HuH-7 (cell line): ENCODE data around the gene IL21R.
"Not testable (repeated sequence)": the region's sequence is repeated elsewhere in the genome, so short reads cannot be mapped to it uniquely, and the experiment has no call there.

ENCODE experiments used
- DNase-seq: peaks from one replicate; pipeline ENCODE4 v3.0.0; 2011; ENCODE audit warnings: low spot score

Gene IL21R

GRCh38 chr16:27427538-27427937, 25.6 kb downstream of the IL21R start:
- DNase-seq: no peak

- no peak for DNase-seq
Measured at GRCh38 chr16:27428026-27428785, 26.2 kb downstream of the IL21R start.

DNA sequence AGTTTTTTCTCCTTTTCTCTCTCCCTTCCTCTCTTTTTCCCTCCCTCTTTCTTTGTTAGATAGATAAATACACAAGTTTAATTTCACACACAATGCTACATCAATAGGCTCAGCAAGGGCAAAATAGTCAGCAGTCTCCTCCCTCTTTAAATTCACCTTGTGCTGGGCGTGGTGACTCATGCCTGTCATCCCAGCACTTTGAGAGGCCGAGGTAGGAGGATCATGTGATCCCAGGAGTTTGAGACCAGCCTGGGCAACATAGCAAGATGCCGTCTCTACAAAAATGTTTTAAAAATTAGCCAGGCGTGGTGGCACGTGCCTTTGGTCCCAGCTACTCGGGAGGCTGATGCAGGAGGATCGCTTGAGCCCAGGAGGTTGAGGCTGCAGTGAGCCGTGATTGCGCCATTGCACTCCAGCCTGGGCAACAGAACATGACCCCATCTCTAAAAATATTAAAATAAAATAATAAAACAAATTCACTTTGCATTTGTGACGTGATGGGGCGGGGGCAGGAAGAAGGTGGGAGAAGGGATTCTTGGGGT, 27.4 kb downstream of the IL21R start:
- no peak for DNase-seq

DNA sequence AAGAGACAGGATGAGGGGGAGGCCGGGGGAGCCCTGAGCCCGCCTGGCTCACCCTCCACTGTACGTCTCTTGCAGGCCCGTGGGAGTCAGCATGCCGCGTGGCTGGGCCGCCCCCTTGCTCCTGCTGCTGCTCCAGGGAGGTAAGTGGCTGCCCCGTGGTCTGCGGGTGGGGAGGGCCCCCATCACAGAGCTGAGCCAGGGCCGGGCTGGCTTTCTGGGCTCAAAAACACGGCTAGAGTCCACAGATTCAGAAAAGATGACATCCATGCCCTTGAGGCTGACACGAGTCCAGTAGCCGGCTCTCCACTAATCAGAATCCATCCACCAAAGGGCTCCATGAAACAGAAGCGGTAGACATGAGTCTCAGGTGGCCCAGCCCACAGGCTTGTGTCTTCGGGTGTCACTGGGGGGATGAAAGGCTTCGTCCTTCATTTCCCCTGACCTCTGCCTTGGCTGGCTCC, 28.0 kb downstream of the IL21R start:
- DNase-seq: no peak

- DNase-seq: no peak
Measured at GRCh38 chr16:27430512-27430911, 28.5 kb downstream of the IL21R start.

DNA sequence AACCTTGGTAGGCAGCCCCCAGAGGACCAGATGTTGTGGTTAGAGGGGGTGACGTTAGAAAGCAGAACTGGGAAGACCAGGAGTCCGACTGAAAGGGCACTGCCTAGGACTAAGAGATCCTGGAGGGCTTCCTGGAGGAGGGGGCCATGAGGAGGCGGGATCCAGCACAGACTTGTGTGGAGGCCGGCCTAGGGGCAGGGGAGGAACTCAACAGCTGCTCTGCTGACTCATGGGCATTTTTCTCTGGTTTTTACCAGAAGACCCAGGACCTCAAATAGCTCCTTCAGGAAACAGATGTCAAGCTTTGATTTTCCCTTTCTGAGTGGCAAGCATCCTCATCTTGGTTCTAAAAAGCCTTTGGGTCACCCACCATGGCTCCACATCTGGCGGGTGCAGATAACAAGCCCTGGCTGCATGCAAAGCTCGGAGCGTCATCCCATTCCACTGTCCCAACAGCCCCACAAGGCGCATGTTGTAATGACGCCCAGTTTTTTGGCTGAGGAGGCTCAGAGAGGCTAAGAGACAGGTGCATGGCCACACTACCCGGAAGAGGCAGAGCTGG, 29.0 kb downstream of the IL21R start:
- DNase-seq: no peak

DNA sequence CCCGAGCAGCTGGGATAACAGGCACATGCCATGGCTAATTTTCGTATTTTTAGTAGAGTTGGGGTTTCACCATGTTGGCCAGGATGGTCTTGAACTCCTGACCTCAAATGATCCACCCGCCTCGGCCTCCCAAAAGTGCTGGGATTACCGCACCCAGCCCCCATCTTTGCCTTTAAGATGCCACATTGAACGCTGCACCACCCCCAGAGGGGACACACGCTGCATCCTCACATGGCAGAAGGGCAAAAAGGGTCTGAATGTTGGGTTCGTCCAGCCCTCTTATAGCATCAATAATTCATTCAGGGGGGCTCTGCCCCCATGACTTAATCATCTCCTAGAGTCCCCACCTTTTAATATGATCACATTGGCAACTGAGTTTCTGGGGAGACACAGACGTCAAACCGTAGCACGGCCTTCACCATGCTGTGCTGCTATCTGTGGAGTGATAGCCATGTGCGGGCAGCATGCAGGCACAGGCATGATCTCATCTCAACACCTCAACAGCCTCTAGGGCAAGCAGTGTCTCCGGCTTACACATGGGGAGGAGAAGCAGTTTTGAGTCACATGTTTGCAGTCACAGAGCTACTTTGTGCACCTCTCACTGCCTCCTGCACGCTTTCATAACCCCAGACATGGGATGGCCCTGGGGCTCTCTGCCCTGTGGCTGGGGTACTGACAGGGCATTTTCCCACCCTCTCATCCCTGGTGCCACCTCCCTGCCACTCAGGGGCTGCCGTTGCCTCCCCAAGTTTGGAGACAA, 30.0 kb downstream of the IL21R start:
- no peak for DNase-seq

GRCh38 chr16:27432558-27432957, 30.6 kb downstream of the IL21R start:
- DNase-seq: no peak

GRCh38 chr16:27433191-27433590, 31.2 kb downstream of the IL21R start:
- not testable (repeated sequence) for DNase-seq

GRCh38 chr16:27433636-27434035, 31.7 kb downstream of the IL21R start:
- DNase-seq: no peak

GRCh38 chr16:27434141-27435051, 32.4 kb downstream of the IL21R start:
- DNase-seq: no peak

DNA sequence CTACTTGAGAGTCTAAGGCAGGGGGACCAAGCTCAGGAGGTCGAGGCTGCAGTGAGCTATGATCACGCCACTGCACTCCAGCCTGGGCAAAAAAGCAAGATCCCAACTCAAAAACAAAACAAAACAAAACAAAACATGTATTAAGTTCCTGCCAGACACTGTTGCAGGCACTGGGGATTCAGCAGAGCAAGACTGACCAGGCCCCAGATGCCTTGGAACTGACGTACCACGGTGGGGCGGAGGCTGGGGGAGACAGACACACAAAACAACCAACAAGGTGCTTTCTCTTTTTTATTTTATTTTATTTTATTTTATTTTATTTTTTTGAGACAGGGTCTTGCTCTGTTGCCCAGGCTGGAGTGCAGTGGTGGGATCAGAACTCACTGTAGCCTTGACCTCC, 33.2 kb downstream of the IL21R start:
- not testable (repeated sequence) for DNase-seq

DNA sequence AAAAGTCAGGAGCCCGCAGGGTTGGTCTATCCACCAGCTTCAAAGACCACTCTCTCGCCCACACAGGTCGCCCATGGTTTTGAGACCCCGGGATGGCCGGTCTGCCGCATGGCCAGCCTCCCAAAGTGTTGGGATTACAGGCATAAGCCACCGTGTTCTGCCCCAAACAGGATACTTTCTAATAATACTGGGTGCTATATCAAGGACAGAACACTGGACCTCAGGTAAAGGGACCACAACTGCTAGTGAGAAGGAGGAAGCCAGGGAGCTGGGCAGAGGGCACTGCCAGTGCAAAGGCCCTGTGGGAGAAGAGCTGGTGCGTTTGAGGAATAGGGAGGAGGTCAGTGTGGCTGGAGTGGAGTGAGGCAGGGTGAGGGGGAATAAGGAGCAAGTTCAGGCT, 34.1 kb downstream of the IL21R start:
- DNase-seq: no peak

- no peak for DNase-seq
Measured at GRCh38 chr16:27436921-27437650, 35.1 kb downstream of the IL21R start.

GRCh38 chr16:27437946-27438345, 36.0 kb downstream of the IL21R start:
- no peak for DNase-seq

GRCh38 chr16:27439271-27440018, 37.5 kb downstream of the IL21R start:
- no peak for DNase-seq

DNA sequence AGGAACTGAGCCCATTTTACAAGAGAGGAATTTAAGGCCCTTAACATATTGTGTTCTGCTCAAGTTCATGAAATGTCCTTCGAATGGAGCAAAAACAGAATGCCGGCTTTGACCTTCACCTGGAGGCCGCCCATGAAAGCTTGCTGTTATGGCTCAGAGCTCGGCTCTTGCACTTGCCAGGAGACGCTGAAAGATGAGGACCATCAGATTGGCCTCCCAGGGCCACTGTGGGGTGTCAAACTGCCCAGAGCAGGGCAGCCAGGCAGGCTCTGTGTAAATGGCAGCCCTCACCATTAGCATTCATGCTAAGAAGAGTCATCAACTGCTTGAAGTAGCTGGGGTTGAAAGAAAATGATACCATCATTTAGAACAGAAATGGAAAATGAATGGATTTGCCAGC, 39.3 kb downstream of the IL21R start:
- DNase-seq: no peak

DNA sequence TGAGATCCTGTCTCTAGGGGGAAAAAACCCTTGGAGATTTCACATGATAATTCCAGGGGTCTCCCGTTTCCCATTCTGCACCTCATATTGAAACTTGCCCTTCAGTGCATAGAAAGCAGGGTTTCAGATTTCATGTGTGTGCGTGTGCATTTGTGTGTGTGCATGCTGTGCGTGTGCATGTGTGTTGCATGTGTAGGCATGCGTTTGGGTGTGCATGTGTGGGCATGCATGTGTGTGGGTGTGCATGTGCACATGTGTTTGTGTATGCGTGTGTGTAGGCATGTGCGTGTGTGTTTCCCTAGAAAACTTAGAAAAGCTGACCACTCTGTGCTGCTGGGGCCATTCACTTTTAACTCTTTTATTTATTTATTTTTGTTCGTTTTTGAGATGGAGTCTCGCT, 40.0 kb downstream of the IL21R start:
- DNase-seq: no peak

DNA sequence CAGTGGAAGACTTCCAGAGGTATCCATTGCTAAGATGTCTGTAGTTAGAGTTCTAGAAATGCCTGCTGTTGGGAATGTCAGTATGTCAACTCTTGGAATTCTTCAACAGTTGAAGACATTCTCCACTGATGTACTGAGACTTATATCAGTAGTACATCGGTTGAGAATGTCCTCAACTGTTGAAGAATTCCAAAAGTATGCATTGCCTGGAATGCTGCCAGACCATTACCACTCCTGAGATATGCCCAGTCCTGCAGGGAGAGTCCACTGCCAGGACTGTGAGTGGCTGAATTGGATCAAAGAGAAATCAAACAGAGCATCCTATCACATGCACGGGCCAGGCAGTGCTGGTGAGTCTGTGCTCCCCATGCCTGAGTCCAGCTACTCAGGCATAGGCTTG, 42.0 kb downstream of the IL21R start:
- no peak for DNase-seq

DNA sequence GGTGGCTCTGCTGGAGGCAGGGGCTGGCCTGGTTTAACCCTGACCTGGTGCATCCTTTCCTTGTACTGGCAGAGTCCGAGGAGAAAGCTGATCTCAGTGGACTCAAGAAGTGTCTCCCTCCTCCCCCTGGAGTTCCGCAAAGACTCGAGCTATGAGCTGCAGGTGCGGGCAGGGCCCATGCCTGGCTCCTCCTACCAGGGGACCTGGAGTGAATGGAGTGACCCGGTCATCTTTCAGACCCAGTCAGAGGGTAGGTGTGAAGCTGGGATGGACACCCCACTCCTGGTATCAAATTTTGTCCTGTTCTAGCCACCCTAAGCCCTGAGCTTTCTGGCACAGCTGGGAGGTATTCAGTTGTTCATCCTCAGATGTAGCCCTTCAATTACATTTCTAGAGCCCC, 42.5 kb downstream of the IL21R start:
- no peak for DNase-seq
